ENCODE measurements around the gene SPATA21. TPM values are rescaled to one million over a fixed set of nuclear protein-coding genes. Genes with fewer than 3 reads are reported as not detected.

Gene SPATA21
- total and polyA plus RNA-seq, 3 experiments from 2014 or later, result not detected

DNA sequence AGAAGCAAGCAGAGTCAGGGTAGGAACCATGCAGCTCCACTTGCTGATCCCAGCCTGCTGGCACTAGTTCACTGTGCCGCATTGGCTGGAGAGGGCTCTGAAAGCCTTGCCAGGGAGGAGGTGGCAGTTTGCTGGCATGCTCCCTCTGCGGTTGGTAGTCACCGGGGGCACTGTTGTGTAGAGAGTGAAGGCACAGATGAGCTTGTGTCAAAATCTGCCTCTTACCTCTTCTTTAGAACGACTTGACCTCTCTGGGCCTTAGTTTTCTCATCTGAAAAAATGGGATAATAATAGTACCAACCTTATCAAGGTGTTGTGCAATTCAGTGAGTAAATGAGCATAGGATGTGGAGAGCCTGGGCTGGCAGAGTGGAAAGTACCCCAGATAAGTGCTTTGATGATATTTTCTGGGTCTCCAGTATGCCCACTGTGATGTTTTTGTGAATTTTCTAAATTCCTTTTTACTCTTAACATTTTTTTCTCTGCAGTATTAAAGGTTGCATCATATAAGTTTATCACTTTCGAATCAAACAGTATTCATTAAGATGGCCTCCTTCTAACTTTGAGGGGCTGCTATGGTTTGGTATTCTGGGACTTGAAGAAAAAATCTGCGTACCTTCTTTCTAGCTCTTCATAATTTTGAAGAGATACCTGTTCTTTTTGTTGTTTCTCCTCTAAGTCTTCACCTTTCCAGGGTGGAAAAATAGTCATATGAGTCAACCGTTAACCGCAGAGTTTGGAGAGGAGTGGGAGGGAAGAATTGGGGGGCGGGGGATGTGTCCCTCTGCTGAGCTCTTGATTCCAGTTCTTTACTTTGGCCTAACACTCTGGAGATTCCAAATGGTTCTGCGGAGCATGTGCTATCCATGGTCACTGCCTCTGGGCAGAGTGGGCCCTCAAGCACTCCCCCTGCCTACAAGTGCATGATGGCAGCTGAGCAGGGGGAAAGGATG, 43.4 kb downstream of the SPATA21 start:
- Histone ChIP-seq H3K4me3 (ENCODE audit: low read length) (no peak overlapping the region), H3K9me3 (ENCODE audit: low read length) (no peaks in the 10 kb centered on the region), H3K27ac (ENCODE audit: low read depth, low read length) (no peak overlapping the region), H3K36me3 (ENCODE audit: insufficient read depth, low read length) (peaks cover 39% of the 10 kb centered on the region), H3K4me1 (ENCODE audit: insufficient read depth, low read length) (peaks cover 36% of the 10 kb centered on the region), H3K27me3 (ENCODE audit: insufficient read depth, low read length, poor library complexity, severe bottlenecking) (no peaks in the 10 kb centered on the region)
- no peak overlapping the region for H3K4me3 Mint-ChIP-seq
- POLR2A ChIA-PET, result no interaction called here
- DNase-seq, result no peak
- peaks cover 0 to 76% (median 5%) of the 10 kb centered on the region in 3 donors for H3K36me3 Mint-ChIP-seq
- peaks cover 34 to 45% (median 41%) of the 10 kb centered on the region in 3 donors for H3K4me1 Mint-ChIP-seq
- CTCF ChIA-PET, result no interaction called here
- H3K27ac Mint-ChIP-seq, result peak overlapping the region in 3 of 8 donors; percentile 27 to 69 (median 43)
- peaks cover 0 to 2% of the 10 kb centered on the region in 2 donors for H3K27me3 Mint-ChIP-seq
- H3K9me3 Mint-ChIP-seq, result no peaks in the 10 kb centered on the region

- no peak for DNase-seq
- peaks cover 37 to 52% (median 41%) of the 10 kb centered on the region in 3 donors for H3K4me1 Mint-ChIP-seq
Observed at GRCh38 chr1:16392740-16393569, 44.3 kb downstream of the SPATA21 start.

DNA sequence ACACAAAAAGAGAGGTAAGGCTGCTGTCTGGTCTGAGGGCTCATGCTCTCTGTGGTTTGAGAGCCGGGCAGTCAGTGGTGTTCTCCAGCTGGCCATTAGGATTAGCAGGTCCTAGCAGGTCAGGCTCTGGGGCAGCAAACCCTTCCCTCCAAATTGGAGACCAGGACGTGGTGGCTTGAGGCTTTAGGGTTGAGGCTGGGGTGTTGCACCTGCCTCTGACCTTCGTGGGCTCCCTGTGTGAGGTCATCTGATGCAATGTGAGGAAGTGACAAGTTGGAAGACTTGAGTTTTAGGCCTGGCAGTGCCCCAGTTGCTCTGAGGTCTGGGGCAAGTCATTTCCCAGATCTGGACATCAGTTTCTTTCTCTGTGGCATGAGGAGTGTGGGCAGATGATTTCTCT, 45.8 kb downstream of the SPATA21 start:
- peaks cover 36% of the 10 kb centered on the region for H3K36me3 ChIP-seq (ENCODE audit: insufficient read depth, low read length)
- POLR2A ChIA-PET, result no interaction called here
- H3K9me3 Mint-ChIP-seq, result no peaks in the 10 kb centered on the region
- peaks cover 50 to 66% (median 55%) of the 10 kb centered on the region in 3 donors for H3K4me1 Mint-ChIP-seq
- H3K27me3 Mint-ChIP-seq, result peaks cover 0 to 2% of the 10 kb centered on the region in 2 donors
- no peaks in the 10 kb centered on the region for H3K27me3 ChIP-seq (ENCODE audit: insufficient read depth, low read length, poor library complexity, severe bottlenecking)
- H3K4me3 ChIP-seq (ENCODE audit: low read length), result no peak overlapping the region
- CTCF ChIA-PET, result no interaction called here
- H3K27ac Mint-ChIP-seq, result peak overlapping the region in 7 of 8 donors; percentile 39 to 83 (median 69)
- H3K4me3 Mint-ChIP-seq, result peak overlapping the region in 2 of 7 donors; percentile 23 to 44
- no peak overlapping the region for H3K27ac ChIP-seq (ENCODE audit: low read depth, low read length)
- H3K4me1 ChIP-seq (ENCODE audit: insufficient read depth, low read length), result peaks cover 51% of the 10 kb centered on the region
- peaks cover 0 to 63% (median 5%) of the 10 kb centered on the region in 3 donors for H3K36me3 Mint-ChIP-seq
- no peak for DNase-seq
- no peaks in the 10 kb centered on the region for H3K9me3 ChIP-seq (ENCODE audit: low read length)

More at GRCh38 chr1:16392740-16393569, 44.3 kb downstream of the SPATA21 start:
- ChIA-PET CTCF (no interaction called here), POLR2A (no interaction called here)
- Histone ChIP-seq H3K9me3 (ENCODE audit: low read length) (no peaks in the 10 kb centered on the region), H3K4me1 (ENCODE audit: insufficient read depth, low read length) (peaks cover 36% of the 10 kb centered on the region), H3K27me3 (ENCODE audit: insufficient read depth, low read length, poor library complexity, severe bottlenecking) (no peaks in the 10 kb centered on the region), H3K4me3 (ENCODE audit: low read length) (no peak overlapping the region), H3K27ac (ENCODE audit: low read depth, low read length) (no peak overlapping the region), H3K36me3 (ENCODE audit: insufficient read depth, low read length) (peaks cover 39% of the 10 kb centered on the region)
- Mint-ChIP-seq H3K27ac (peak overlapping the region in 6 of 8 donors; percentile 12 to 77 (median 67)), H3K27me3 (peaks cover 0 to 2% of the 10 kb centered on the region in 2 donors), H3K4me3 (no peak overlapping the region), H3K36me3 (peaks cover 0 to 72% (median 5%) of the 10 kb centered on the region in 3 donors), H3K9me3 (no peaks in the 10 kb centered on the region)

DNA sequence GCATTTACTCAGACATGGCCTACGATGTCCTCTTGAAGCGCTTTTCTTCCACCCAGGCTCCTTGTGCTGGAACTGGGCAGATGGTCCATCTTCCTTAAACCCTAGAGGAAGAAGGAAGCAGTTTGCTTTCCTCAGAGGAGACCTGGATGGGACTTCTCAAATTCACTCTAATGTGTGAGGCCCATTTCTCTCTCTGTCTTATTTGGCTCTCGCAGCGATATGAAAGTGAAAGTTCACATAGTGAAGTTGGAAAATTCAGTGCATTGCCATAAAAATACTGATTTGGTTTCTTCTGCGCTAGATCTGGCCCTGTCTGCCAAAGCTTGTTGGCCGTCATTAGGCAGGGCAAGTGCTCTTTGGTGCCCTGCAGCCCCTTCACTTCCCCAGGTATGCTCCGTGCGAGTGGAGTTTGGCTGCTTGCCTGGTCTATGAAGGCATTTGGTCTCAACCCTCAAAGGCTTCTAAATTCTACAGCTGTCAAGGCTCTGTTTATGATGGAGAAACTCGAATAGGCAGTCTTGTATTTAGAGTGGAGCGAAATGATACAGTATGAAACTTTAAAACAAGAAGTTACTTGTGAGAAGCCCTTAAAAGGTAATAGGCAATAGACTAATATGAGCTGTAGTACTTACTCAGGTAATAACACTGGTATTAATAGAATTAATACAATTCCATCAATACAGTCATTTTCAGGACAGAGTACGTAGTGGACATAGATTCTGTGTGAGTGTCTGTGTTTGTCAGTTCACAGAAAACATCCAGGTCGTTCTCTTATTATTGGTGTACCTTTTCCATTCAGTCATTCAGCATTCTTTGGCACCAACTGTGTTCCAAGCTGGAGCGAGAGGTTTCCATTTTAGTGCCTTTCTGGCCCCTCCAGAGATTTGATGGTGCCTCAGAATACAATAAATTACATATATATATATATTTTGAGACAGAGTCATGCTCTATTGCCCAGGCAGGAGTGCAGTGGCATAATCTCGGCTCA, 49.7 kb downstream of the SPATA21 start:
- H3K27ac Mint-ChIP-seq, result peak overlapping the region; percentile 72 to 96 (median 83)
- Histone ChIP-seq H3K27me3 (ENCODE audit: insufficient read depth, low read length, poor library complexity, severe bottlenecking) (no peaks in the 10 kb centered on the region), H3K4me3 (ENCODE audit: low read length) (peak overlapping the region; percentile 29), H3K4me1 (ENCODE audit: insufficient read depth, low read length) (peaks cover 75% of the 10 kb centered on the region), H3K9me3 (ENCODE audit: low read length) (no peaks in the 10 kb centered on the region), H3K36me3 (ENCODE audit: insufficient read depth, low read length) (peaks cover 13% of the 10 kb centered on the region), H3K27ac (ENCODE audit: low read depth, low read length) (no peak overlapping the region)
- peak overlapping the region; percentile 3 to 91 (median 83) for H3K4me3 Mint-ChIP-seq
- H3K4me1 Mint-ChIP-seq, result peaks cover 70 to 87% (median 77%) of the 10 kb centered on the region in 3 donors
- H3K36me3 Mint-ChIP-seq, result peaks cover 0 to 40% (median 9%) of the 10 kb centered on the region in 3 donors
- no peaks in the 10 kb centered on the region for H3K27me3 Mint-ChIP-seq
- POLR2A ChIA-PET, result no interaction called here
- no peaks in the 10 kb centered on the region for H3K9me3 Mint-ChIP-seq
- CTCF ChIA-PET, result interaction anchor here (0.7 to 1.2 kb wide), 2 partner anchors 16 to 35 kb away, joined by 3 read pairs; partner anchors contain the start of gene FBXO42
- DNase-seq, result no peak

GRCh38 chr1:16386454-16387113, 50.6 kb downstream of the SPATA21 start:
- H3K4me3 ChIP-seq (ENCODE audit: low read length), result peak overlapping the region; percentile 29
- Mint-ChIP-seq H3K4me1 (peaks cover 67 to 83% (median 73%) of the 10 kb centered on the region in 3 donors), H3K4me3 (peak overlapping the region; percentile 5 to 91 (median 83)), H3K27me3 (no peaks in the 10 kb centered on the region), H3K9me3 (no peaks in the 10 kb centered on the region), H3K27ac (peak overlapping the region in 7 of 8 donors; percentile 72 to 86 (median 75)), H3K36me3 (peaks cover 0 to 34% (median 6%) of the 10 kb centered on the region in 3 donors)
- H3K36me3 ChIP-seq (ENCODE audit: insufficient read depth, low read length), result peaks cover 13% of the 10 kb centered on the region
- CTCF ChIA-PET, result interaction anchor here (0.7 kb wide), 1 partner anchor 34 kb away, joined by 3 read pairs; the partner anchor contains the start of gene FBXO42
- H3K9me3 ChIP-seq (ENCODE audit: low read length), result no peaks in the 10 kb centered on the region
- H3K27ac ChIP-seq (ENCODE audit: low read depth, low read length), result no peak overlapping the region
- peaks cover 67% of the 10 kb centered on the region for H3K4me1 ChIP-seq (ENCODE audit: insufficient read depth, low read length)
- no peaks in the 10 kb centered on the region for H3K27me3 ChIP-seq (ENCODE audit: insufficient read depth, low read length, poor library complexity, severe bottlenecking)
- DNase-seq, result peak in 1 of 5 donors; percentile 17
- POLR2A ChIA-PET, result interaction anchor here (0.9 kb wide), 1 partner anchor 19 kb away, joined by 4 read pairs; no protein-coding TSS in a partner anchor

DNA sequence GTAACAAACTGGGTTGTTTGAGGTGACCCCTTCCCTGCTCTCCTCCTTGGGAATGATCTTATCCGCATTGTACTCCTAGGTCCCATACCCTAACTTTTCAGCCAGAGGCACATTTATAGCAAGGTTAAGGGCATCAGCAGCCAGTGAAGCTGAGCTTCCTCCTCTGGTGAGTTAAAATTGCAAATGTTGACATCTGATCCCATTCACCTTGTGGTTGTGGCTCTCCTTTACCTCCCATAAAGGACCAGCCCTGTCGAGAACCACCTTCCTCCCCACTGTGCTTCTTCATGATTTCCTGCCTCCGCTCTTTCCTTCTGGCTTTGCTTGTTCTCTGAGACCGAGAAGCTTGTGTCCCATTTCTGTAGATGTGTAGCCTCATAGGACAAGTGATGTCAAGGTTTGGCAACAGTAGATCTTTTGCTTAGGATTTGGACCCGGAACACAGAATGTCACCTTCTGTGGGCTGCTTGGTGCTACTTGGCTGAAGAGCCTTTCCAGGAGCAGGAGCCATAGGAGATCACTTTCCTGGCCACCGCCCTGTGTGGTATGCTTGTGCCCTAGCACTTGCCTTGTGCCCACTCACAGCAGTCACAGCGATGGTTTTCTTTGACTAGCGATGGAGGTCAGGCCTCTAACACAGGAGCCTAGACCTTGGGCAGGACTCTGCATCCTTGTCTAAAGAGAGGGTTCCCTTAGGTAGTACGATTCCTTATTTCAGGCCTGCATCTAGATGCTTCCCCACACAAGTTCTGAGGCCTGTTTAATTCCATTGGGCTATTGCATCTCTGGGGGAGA, 51.4 kb downstream of the SPATA21 start:
- Histone ChIP-seq H3K4me1 (ENCODE audit: insufficient read depth, low read length) (peaks cover 60% of the 10 kb centered on the region), H3K27ac (ENCODE audit: low read depth, low read length) (no peak overlapping the region), H3K36me3 (ENCODE audit: insufficient read depth, low read length) (peaks cover 13% of the 10 kb centered on the region), H3K9me3 (ENCODE audit: low read length) (no peaks in the 10 kb centered on the region), H3K4me3 (ENCODE audit: low read length) (no peak overlapping the region), H3K27me3 (ENCODE audit: insufficient read depth, low read length, poor library complexity, severe bottlenecking) (no peaks in the 10 kb centered on the region)
- Mint-ChIP-seq H3K27me3 (no peaks in the 10 kb centered on the region), H3K27ac (peak overlapping the region; percentile 48 to 86 (median 75)), H3K36me3 (peaks cover 0 to 28% (median 6%) of the 10 kb centered on the region in 3 donors), H3K9me3 (no peaks in the 10 kb centered on the region), H3K4me1 (peaks cover 59 to 76% (median 65%) of the 10 kb centered on the region in 3 donors), H3K4me3 (peak overlapping the region in 5 of 7 donors; percentile 41 to 89 (median 83))
- DNase-seq, result no peak
- CTCF ChIA-PET, result no interaction called here
- POLR2A ChIA-PET, result interaction anchor here (0.9 kb wide), 1 partner anchor 18 kb away, joined by 4 read pairs; no protein-coding TSS in a partner anchor
